Neutrophil (primary cell): ENCODE data around the gene ATRX.

Experiments
- H3K27ac ChIP-seq: fragments of 200-600 bp; sonication (generic); 2 replicates; pipeline ENCODE4 v1.5.1; 2016; ENCODE audit warnings: mild to moderate bottlenecking, moderate library complexity
- H3K27me3 ChIP-seq: fragments of 200-600 bp; sonication (generic); 2 replicates; pipeline ENCODE4 v1.6.0; 2016; ENCODE audit warnings: mild to moderate bottlenecking
- H3K36me3 ChIP-seq: fragments of 200-600 bp; sonication (generic); 2 replicates; pipeline ENCODE4 v1.5.1; 2017
- H3K4me1 ChIP-seq, 2 experiments: fragments of 200-600 bp in 1 of 2; sonication (generic) in 1 of 2; 1 replicate in 1 of 2; 2 replicates in 1 of 2; pipeline versions ENCODE4 v1.5.1 to v1.6.1; 2013 to 2016; ENCODE audit warnings: low read depth in 1 of 2, low read length in 1 of 2, mild to moderate bottlenecking in 1 of 2, moderate library complexity in 1 of 2; ENCODE audit not compliant: control insufficient read depth in 1 of 2, insufficient read depth in 1 of 2
- H3K4me3 ChIP-seq, 2 experiments: fragments of 200-600 bp in 1 of 2; sonication (generic) in 1 of 2; 1 replicate in 1 of 2; 2 replicates in 1 of 2; pipeline ENCODE4 v1.5.1; 2013 to 2016; ENCODE audit warnings: low read depth in 1 of 2, low read length in 1 of 2, mild to moderate bottlenecking in 1 of 2, moderate library complexity in 1 of 2
- H3K9me3 ChIP-seq: fragments of 200-600 bp; sonication (generic); 2 replicates; pipeline ENCODE4 v1.5.1; 2016
- TF ChIP-seq, protein P1 (sequence below): fragments of 200-600 bp; sonication (generic); IDR thresholded peaks from 2 replicates; pipeline ENCODE4 v1.5.1; 2016; ENCODE audit warnings: antibody characterized with exemption

Gene ATRX

DNA sequence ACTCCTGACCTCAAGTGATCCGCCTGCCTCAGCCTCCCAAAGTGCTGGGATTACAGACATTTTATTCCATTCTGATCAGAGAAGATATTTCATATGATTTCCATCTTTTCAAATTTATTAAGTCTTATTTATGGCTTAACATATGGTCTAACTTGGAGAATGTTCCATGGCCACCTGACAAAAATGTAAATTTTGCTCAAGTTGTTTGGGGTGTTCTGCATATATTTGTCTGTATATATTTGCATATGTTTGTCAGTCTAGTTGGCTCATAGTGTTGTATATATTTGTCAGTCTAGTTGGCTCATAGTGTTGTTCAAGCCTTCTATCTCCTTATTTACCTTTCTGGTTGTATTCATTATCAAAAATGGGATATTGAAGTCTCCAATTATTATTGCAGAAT is 16.2 kb upstream of the ATRX start:
- Histone ChIP-seq H3K36me3 (no peaks in the 10 kb centered on the region), H3K4me1 (peaks cover 0 to 9% of the 10 kb centered on the region in 2 experiments), H3K27me3 (no peaks in the 10 kb centered on the region), H3K4me3 (no peak overlapping the region), H3K27ac (no peak overlapping the region), H3K9me3 (no peaks in the 10 kb centered on the region)
- TF ChIP-seq, protein P1, sequence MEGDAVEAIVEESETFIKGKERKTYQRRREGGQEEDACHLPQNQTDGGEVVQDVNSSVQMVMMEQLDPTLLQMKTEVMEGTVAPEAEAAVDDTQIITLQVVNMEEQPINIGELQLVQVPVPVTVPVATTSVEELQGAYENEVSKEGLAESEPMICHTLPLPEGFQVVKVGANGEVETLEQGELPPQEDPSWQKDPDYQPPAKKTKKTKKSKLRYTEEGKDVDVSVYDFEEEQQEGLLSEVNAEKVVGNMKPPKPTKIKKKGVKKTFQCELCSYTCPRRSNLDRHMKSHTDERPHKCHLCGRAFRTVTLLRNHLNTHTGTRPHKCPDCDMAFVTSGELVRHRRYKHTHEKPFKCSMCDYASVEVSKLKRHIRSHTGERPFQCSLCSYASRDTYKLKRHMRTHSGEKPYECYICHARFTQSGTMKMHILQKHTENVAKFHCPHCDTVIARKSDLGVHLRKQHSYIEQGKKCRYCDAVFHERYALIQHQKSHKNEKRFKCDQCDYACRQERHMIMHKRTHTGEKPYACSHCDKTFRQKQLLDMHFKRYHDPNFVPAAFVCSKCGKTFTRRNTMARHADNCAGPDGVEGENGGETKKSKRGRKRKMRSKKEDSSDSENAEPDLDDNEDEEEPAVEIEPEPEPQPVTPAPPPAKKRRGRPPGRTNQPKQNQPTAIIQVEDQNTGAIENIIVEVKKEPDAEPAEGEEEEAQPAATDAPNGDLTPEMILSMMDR = no peak

- H3K27me3 ChIP-seq = no peaks in the 10 kb centered on the region
- H3K4me3 ChIP-seq = no peak overlapping the region
- H3K27ac ChIP-seq = no peak overlapping the region
- no peaks in the 10 kb centered on the region for H3K4me1 ChIP-seq
- H3K9me3 ChIP-seq = no peaks in the 10 kb centered on the region
- no peaks in the 10 kb centered on the region for H3K36me3 ChIP-seq
- TF ChIP-seq, protein P1 = no peak
Measured at GRCh38 chrX:77795124-77795523, 9.1 kb upstream of the ATRX start.

DNA sequence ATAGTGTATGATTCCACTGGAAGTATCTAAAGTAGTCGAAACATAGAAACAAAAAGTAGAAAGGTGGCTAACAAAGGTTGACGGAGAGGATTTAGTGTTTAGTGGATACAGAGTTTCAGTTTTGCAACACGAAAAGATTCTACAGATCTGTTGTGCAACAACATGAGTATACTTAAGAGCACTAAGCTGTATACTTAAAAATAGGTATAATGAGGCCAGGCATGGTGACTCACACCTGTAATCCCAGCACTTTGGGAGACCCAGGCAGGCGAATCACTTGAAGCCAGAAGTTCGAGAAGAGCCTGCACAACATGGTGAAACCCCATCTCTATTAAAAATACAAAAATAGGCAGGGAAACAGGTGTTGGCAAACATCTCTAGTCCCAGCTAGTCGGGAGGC is 7.9 kb upstream of the ATRX start:
- Histone ChIP-seq H3K27ac (no peak overlapping the region), H3K9me3 (no peaks in the 10 kb centered on the region), H3K36me3 (no peaks in the 10 kb centered on the region), H3K4me3 (no peak overlapping the region), H3K4me1 (no peaks in the 10 kb centered on the region), H3K27me3 (no peaks in the 10 kb centered on the region)
- TF ChIP-seq, protein P1 = no peak

DNA sequence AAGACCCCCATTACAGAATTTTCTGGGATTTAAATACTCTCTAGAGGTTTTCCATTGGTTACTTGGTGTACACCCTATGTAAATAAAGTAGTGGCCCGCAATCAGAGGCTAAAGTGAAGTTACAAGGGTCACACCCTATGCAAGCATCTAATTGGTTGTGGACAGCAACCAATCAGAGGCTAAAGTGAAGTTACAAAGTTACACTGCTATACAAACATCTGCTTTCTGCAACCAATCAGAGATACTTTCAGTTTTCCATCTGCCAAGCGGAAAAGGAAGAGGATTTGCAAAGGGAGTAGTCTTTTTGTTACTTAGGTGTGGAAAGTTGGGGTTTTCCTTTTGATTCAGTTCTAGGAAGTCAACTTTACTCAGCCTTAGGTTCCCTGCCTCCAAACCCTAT is 2.0 kb upstream of the ATRX start:
- H3K4me1 ChIP-seq = peaks cover 21 to 31% of the 10 kb centered on the region in 2 experiments
- no peaks in the 10 kb centered on the region for H3K9me3 ChIP-seq
- H3K4me3 ChIP-seq = peak overlapping the region; percentile 44 to 46
- H3K36me3 ChIP-seq = no peaks in the 10 kb centered on the region
- TF ChIP-seq, protein P1 = no peak
- H3K27ac ChIP-seq = peak overlapping the region; percentile 83
- H3K27me3 ChIP-seq = no peaks in the 10 kb centered on the region

- H3K27ac ChIP-seq = peak overlapping the region; percentile 88
- no peaks in the 10 kb centered on the region for H3K27me3 ChIP-seq
- no peaks in the 10 kb centered on the region for H3K36me3 ChIP-seq
- H3K9me3 ChIP-seq = no peaks in the 10 kb centered on the region
- H3K4me3 ChIP-seq = peak overlapping the region; percentile 68 to 84
- TF ChIP-seq, protein P1 = no peak
- H3K4me1 ChIP-seq = peaks cover 21 to 31% of the 10 kb centered on the region in 2 experiments
Measured at GRCh38 chrX:77786365-77786680, 307 bp upstream of the ATRX start.

- no peak overlapping the region for H3K27ac ChIP-seq
- TF ChIP-seq, protein P1 = no peak
- no peak overlapping the region for H3K4me3 ChIP-seq
Measured at GRCh38 chrX:77779695-77780094, 6.3 kb downstream of the ATRX start.

More at GRCh38 chrX:77779695-77780094, 6.3 kb downstream of the ATRX start:
- H3K36me3 ChIP-seq = no peaks in the 10 kb centered on the region
- H3K9me3 ChIP-seq = no peaks in the 10 kb centered on the region
- peaks cover 9 to 21% of the 10 kb centered on the region in 2 experiments for H3K4me1 ChIP-seq
- H3K27me3 ChIP-seq = no peaks in the 10 kb centered on the region
